HG02973 (cell line): ENCODE data around the gene DLG1.

ENCODE experiments used
- ATAC-seq: cut with Tn5 transposase; IDR thresholded peaks from one replicate; pipeline ENCODE4 v1.9.1; 2021; ENCODE audit warnings: moderate library complexity; ENCODE audit not compliant: unreplicated experiment

DLG1 gene

GRCh38 chr3:197183582-197183981 lies 114.8 kb downstream of the DLG1 start:
- ATAC-seq, result no peak

GRCh38 chr3:197181741-197182140 lies 116.7 kb downstream of the DLG1 start:
- ATAC-seq, result no peak

- no peak for ATAC-seq
Observed at GRCh38 chr3:197178998-197179397, 119.4 kb downstream of the DLG1 start.

GRCh38 chr3:197175503-197175902 lies 122.9 kb downstream of the DLG1 start:
- no peak for ATAC-seq

- no peak for ATAC-seq
Observed at GRCh38 chr3:197174927-197175326, 123.5 kb downstream of the DLG1 start.

GRCh38 chr3:197173620-197174019 lies 124.8 kb downstream of the DLG1 start:
- no peak for ATAC-seq

- no peak for ATAC-seq
Observed at GRCh38 chr3:197171481-197172067, 126.8 kb downstream of the DLG1 start.

- no peak for ATAC-seq
Observed at GRCh38 chr3:197169028-197169427, 129.4 kb downstream of the DLG1 start.

GRCh38 chr3:197168606-197169005 lies 129.8 kb downstream of the DLG1 start:
- no peak for ATAC-seq

- no peak for ATAC-seq
Observed at GRCh38 chr3:197168063-197168462, 130.3 kb downstream of the DLG1 start.

- ATAC-seq, result no peak
Observed at GRCh38 chr3:197167549-197167948, 130.9 kb downstream of the DLG1 start.

- ATAC-seq, result no peak
Observed at GRCh38 chr3:197165890-197166289, 132.5 kb downstream of the DLG1 start.

- no peak for ATAC-seq
Observed at GRCh38 chr3:197155046-197155445, 143.4 kb downstream of the DLG1 start.

GRCh38 chr3:197151580-197151979 lies 146.8 kb downstream of the DLG1 start:
- ATAC-seq, result no peak

- ATAC-seq, result no peak
Observed at GRCh38 chr3:197149528-197149927, 148.9 kb downstream of the DLG1 start.

- no peak for ATAC-seq
Observed at GRCh38 chr3:197144188-197144587, 154.2 kb downstream of the DLG1 start.

GRCh38 chr3:197139586-197139985 lies 158.8 kb downstream of the DLG1 start:
- no peak for ATAC-seq

GRCh38 chr3:197137751-197138150 lies 160.7 kb downstream of the DLG1 start:
- no peak for ATAC-seq

- ATAC-seq, result no peak
Observed at GRCh38 chr3:197136744-197137143, 161.7 kb downstream of the DLG1 start.

- no peak for ATAC-seq
Observed at GRCh38 chr3:197135212-197135611, 163.2 kb downstream of the DLG1 start.

- no peak for ATAC-seq
Observed at GRCh38 chr3:197132916-197133530, 165.4 kb downstream of the DLG1 start.

- no peak for ATAC-seq
Observed at GRCh38 chr3:197125636-197126035, 172.8 kb downstream of the DLG1 start.

- no peak for ATAC-seq
Observed at GRCh38 chr3:197124713-197125112, 173.7 kb downstream of the DLG1 start.
